ENCODE data around the gene KRT20. TPM values are rescaled to one million over a fixed set of nuclear protein-coding genes. Genes with fewer than 3 reads are reported as not detected.

The KRT20 gene
- total and polyA plus RNA-seq, 9 of the 15 experiments (the other 6 are each of a cell fraction or from before 2014, with no cell fraction given) = 0.44 TPM; not detected in 8

DNA sequence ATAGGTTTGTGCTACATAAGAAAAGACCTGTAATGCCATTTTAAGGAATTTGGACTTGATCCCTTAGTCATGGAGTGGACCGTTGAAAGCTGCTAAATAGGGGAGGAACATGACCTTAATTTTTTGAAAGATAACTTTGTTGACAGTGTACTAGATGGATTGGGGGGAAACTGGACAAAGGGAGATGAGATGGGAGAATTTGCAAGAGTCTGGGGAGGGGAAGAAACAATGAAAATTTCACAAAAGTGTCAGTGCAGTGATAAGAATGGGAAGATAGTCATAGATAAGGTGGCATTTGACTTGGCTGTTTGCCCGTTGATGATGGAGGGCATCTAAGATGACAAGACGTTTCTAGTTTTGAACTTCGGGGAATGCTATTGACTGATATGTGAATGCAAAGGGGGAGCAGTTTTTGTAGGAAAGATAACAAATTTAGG, 40.4 kb downstream of the KRT20 start (continued):
- TF ChIP-seq HNRNPL (IDR thresholded peaks at IDR 0.05; ENCODE audit: low read depth, low read length) = no peak
- peak; percentile 57; the same call in 1 of the 2 replicates for TF ChIP-seq MEF2D (tag; conservative IDR thresholded peaks at IDR 0.05; ENCODE audit: low read depth)
- no peak for TF ChIP-seq GTF2A2 (tag; IDR thresholded peaks at IDR 0.05)
- TF ChIP-seq, protein P1, sequence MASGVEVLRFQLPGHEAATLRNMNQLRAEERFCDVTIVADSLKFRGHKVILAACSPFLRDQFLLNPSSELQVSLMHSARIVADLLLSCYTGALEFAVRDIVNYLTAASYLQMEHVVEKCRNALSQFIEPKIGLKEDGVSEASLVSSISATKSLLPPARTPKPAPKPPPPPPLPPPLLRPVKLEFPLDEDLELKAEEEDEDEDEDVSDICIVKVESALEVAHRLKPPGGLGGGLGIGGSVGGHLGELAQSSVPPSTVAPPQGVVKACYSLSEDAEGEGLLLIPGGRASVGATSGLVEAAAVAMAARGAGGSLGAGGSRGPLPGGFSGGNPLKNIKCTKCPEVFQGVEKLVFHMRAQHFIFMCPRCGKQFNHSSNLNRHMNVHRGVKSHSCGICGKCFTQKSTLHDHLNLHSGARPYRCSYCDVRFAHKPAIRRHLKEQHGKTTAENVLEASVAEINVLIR (CRISPR knock-in tag; IDR thresholded peaks at IDR 0.05) = no peak
- peak; percentile 78 for TF ChIP-seq CBFA2T3 (IDR thresholded peaks at IDR 0.05)
- TF ChIP-seq, protein P2, sequence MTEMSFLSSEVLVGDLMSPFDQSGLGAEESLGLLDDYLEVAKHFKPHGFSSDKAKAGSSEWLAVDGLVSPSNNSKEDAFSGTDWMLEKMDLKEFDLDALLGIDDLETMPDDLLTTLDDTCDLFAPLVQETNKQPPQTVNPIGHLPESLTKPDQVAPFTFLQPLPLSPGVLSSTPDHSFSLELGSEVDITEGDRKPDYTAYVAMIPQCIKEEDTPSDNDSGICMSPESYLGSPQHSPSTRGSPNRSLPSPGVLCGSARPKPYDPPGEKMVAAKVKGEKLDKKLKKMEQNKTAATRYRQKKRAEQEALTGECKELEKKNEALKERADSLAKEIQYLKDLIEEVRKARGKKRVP (CRISPR knock-in tag; IDR thresholded peaks at IDR 0.05) = no peak
- TF ChIP-seq, protein P3, sequence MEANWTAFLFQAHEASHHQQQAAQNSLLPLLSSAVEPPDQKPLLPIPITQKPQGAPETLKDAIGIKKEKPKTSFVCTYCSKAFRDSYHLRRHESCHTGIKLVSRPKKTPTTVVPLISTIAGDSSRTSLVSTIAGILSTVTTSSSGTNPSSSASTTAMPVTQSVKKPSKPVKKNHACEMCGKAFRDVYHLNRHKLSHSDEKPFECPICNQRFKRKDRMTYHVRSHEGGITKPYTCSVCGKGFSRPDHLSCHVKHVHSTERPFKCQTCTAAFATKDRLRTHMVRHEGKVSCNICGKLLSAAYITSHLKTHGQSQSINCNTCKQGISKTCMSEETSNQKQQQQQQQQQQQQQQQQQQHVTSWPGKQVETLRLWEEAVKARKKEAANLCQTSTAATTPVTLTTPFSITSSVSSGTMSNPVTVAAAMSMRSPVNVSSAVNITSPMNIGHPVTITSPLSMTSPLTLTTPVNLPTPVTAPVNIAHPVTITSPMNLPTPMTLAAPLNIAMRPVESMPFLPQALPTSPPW (CRISPR knock-in tag; IDR thresholded peaks at IDR 0.05) = peak; percentile 56
- TF ChIP-seq ZNF184 (CRISPR knock-in tag; IDR thresholded peaks at IDR 0.05) = no peak
- TF ChIP-seq EP300 (IDR thresholded peaks at IDR 0.05; ENCODE audit: low read length) = peak; percentile 82
- TF ChIP-seq BHLHE40 (IDR thresholded peaks at IDR 0.05; ENCODE audit: low read length) = no peak
- TF ChIP-seq U2AF2 (optimal IDR thresholded peaks at IDR 0.05; ENCODE audit: low read depth, low read length) = no peak
- TF ChIP-seq, protein P4, sequence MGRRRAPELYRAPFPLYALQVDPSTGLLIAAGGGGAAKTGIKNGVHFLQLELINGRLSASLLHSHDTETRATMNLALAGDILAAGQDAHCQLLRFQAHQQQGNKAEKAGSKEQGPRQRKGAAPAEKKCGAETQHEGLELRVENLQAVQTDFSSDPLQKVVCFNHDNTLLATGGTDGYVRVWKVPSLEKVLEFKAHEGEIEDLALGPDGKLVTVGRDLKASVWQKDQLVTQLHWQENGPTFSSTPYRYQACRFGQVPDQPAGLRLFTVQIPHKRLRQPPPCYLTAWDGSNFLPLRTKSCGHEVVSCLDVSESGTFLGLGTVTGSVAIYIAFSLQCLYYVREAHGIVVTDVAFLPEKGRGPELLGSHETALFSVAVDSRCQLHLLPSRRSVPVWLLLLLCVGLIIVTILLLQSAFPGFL (CRISPR knock-in tag; IDR thresholded peaks at IDR 0.05) = no peak
- TF ChIP-seq SMAD3 (CRISPR knock-in tag; conservative IDR thresholded peaks at IDR 0.05) = no peak
- TF ChIP-seq ZBTB11 (CRISPR knock-in tag; IDR thresholded peaks at IDR 0.05) = no peak
- peak; percentile 32 to 51; a peak in 2 of 4 replicates for TF ChIP-seq TRIM24 (IDR thresholded peaks at IDR 0.05)
- TF ChIP-seq GABPA (tag; conservative IDR thresholded peaks at IDR 0.05; ENCODE audit: low read depth) = 0 out of 2 replicates have a peak, but pooled peaks have one; percentile 18
- no peak for TF ChIP-seq ATF6 (CRISPR knock-in tag; IDR thresholded peaks at IDR 0.05)
